Stimulated activated CD8-positive, alpha-beta memory T cell treated with anti-CD3 and anti-CD28 coated beads, Interleukin-15, amount 100 ng/mL, for 24 hours (primary cell): ENCODE measurements around the gene BFSP1.

ENCODE experiments used
- DNase-seq: peaks from one replicate; pipeline ENCODE4 v3.0.0-alpha.2; 2020; ENCODE audit warnings: low read depth

The BFSP1 gene

GRCh38 chr20:17497821-17498580 is 33.2 kb downstream of the BFSP1 start:
- DNase-seq = no peak

GRCh38 chr20:17495826-17496225 is 35.4 kb downstream of the BFSP1 start:
- DNase-seq = no peak

- no peak for DNase-seq
Measured at GRCh38 chr20:17494201-17494600, 37.0 kb downstream of the BFSP1 start.

- no peak for DNase-seq
Measured at GRCh38 chr20:17493173-17493572, 38.0 kb downstream of the BFSP1 start.

- no peak for DNase-seq
Measured at GRCh38 chr20:17491488-17491887, 39.7 kb downstream of the BFSP1 start.

- no peak for DNase-seq
Measured at GRCh38 chr20:17491041-17491440, 40.1 kb downstream of the BFSP1 start.

- no peak for DNase-seq
Measured at GRCh38 chr20:17490501-17490900, 40.7 kb downstream of the BFSP1 start.

GRCh38 chr20:17488916-17489600 is 42.1 kb downstream of the BFSP1 start:
- no peak for DNase-seq

- no peak for DNase-seq
Measured at GRCh38 chr20:17485017-17485416, 46.2 kb downstream of the BFSP1 start.

GRCh38 chr20:17482536-17482935 is 48.6 kb downstream of the BFSP1 start:
- DNase-seq = no peak

GRCh38 chr20:17481661-17482060 is 49.5 kb downstream of the BFSP1 start:
- DNase-seq = no peak

- DNase-seq = no peak
Measured at GRCh38 chr20:17480696-17481095, 50.5 kb downstream of the BFSP1 start.

- no peak for DNase-seq
Measured at GRCh38 chr20:17479063-17479657, 52.0 kb downstream of the BFSP1 start.

- no peak for DNase-seq
Measured at GRCh38 chr20:17473659-17474058, 57.5 kb downstream of the BFSP1 start.

- no peak for DNase-seq
Measured at GRCh38 chr20:17471606-17472187, 59.5 kb downstream of the BFSP1 start.

GRCh38 chr20:17470973-17471372 is 60.2 kb downstream of the BFSP1 start:
- DNase-seq = no peak

- DNase-seq = no peak
Measured at GRCh38 chr20:17470521-17470920, 60.7 kb downstream of the BFSP1 start.

GRCh38 chr20:17469246-17470030 is 61.7 kb downstream of the BFSP1 start:
- no peak for DNase-seq

- DNase-seq = no peak
Measured at GRCh38 chr20:17468073-17468840, 62.9 kb downstream of the BFSP1 start.

GRCh38 chr20:17467120-17467655 is 64.0 kb downstream of the BFSP1 start:
- DNase-seq = no peak

- DNase-seq = no peak
Measured at GRCh38 chr20:17466641-17467040, 64.5 kb downstream of the BFSP1 start.
